WTC11 (cell line): ENCODE data around the gene TARM1. TPM values are rescaled to one million over a fixed set of nuclear protein-coding genes. Genes with fewer than 3 reads are reported as not detected.
A peak's percentile ranks its signal among the peaks of the same experiment; 100 is the strongest.

Experiments
- ATAC-seq: fragments of 200-7000 bp; cut with Tn5 transposase; 2 replicates; pipeline ENCODE4 v1.10.0; 2021; ENCODE audit warnings: mild to moderate bottlenecking, moderate library complexity
- CTCF ChIA-PET: fragments of 300-600 bp; sonication (Branson Sonifier 250); formaldehyde crosslinking; loops from one replicate; lab custom pipeline; 2021; ENCODE audit warnings: antibody characterized with exemption; lab: Charles Lee
- POLR2A ChIA-PET: fragments of 350-600 bp; sonication (Branson Sonifier 250); formaldehyde crosslinking; loops from one replicate; lab custom pipeline; 2021; ENCODE audit warnings: antibody characterized with exemption; lab: Charles Lee
- DNase-seq: peaks from one replicate; pipeline ENCODE4 v3.0.0; 2021; ENCODE audit warnings: low spot score
- H3K27ac Mint-ChIP-seq: 2 replicates; pipeline ENCODE4 v1.8.0; 2021; ENCODE audit warnings: mixed read lengths
- H3K27me3 Mint-ChIP-seq: 2 replicates; pipeline ENCODE4 v1.8.0; 2021; ENCODE audit warnings: low read depth, mild to moderate bottlenecking, moderate library complexity, mixed read lengths
- H3K36me3 Mint-ChIP-seq: 2 replicates; pipeline ENCODE4 v1.8.0; 2021; ENCODE audit warnings: mixed read lengths
- H3K4me1 Mint-ChIP-seq: 2 replicates; pipeline ENCODE4 v1.8.0; 2022; ENCODE audit warnings: mixed read lengths
- H3K4me3 Mint-ChIP-seq: 2 replicates; pipeline ENCODE4 v1.8.0; 2021; ENCODE audit warnings: mild to moderate bottlenecking, moderate library complexity, mixed read lengths
- H3K9me3 Mint-ChIP-seq: 2 replicates; pipeline ENCODE4 v1.8.0; 2021; ENCODE audit warnings: mixed read lengths
- ARID4B ChIP-seq: sonication (generic); formaldehyde crosslinking; IDR thresholded peaks from 2 replicates; pipeline ENCODE4 v1.8.0; 2023; ENCODE audit warnings: missing genetic modification reagents, mild to moderate bottlenecking, borderline replicate concordance
- ATF6 ChIP-seq: sonication (generic); formaldehyde crosslinking; IDR thresholded peaks from 2 replicates; pipeline ENCODE4 v1.8.1; 2023; ENCODE audit warnings: mild to moderate bottlenecking, missing genetic modification reagents
- E2F1 ChIP-seq: sonication (generic); formaldehyde crosslinking; IDR thresholded peaks from 2 replicates; pipeline ENCODE4 v1.8.0; 2022; ENCODE audit warnings: mild to moderate bottlenecking, missing genetic modification reagents
- EMX1 ChIP-seq: fragments of 250-450 bp; sonication (Bioruptor Pico); IDR thresholded peaks from 2 replicates; pipeline ENCODE4 v1.8.0; 2021; ENCODE audit warnings: mild to moderate bottlenecking
- FOXK1 ChIP-seq: sonication (generic); formaldehyde crosslinking; IDR thresholded peaks from 2 replicates; pipeline ENCODE4 v1.8.0; 2022; ENCODE audit warnings: mild to moderate bottlenecking, moderate library complexity, missing genetic modification reagents
- JUN ChIP-seq: sonication (generic); formaldehyde crosslinking; IDR thresholded peaks from 2 replicates; pipeline ENCODE4 v1.8.0; 2023; ENCODE audit warnings: mild to moderate bottlenecking, missing genetic modification reagents
- MLX ChIP-seq: sonication (generic); formaldehyde crosslinking; IDR thresholded peaks from 2 replicates; pipeline ENCODE4 v1.8.1; 2023; ENCODE audit warnings: mild to moderate bottlenecking, missing genetic modification reagents, moderate library complexity
- MYBL2 ChIP-seq: sonication (generic); formaldehyde crosslinking; IDR thresholded peaks from 2 replicates; pipeline ENCODE4 v1.8.1; 2023; ENCODE audit warnings: mild to moderate bottlenecking, moderate library complexity, missing genetic modification reagents
- NFE2L1 ChIP-seq: sonication (generic); formaldehyde crosslinking; IDR thresholded peaks from 2 replicates; pipeline ENCODE4 v1.8.1; 2023; ENCODE audit warnings: missing genetic modification reagents
- PRRX2 ChIP-seq: fragments of 250-450 bp; sonication (Bioruptor Pico); IDR thresholded peaks from 2 replicates; pipeline ENCODE4 v1.8.0; 2021; ENCODE audit warnings: mild to moderate bottlenecking
- RELA ChIP-seq: sonication (generic); formaldehyde crosslinking; IDR thresholded peaks from 2 replicates; pipeline ENCODE4 v1.8.1; 2022; ENCODE audit warnings: missing genetic modification reagents, mild to moderate bottlenecking, borderline replicate concordance
- SMAD3 ChIP-seq: sonication (generic); formaldehyde crosslinking; IDR thresholded peaks from 2 replicates; pipeline ENCODE4 v1.8.0; 2022; ENCODE audit warnings: missing genetic modification reagents, mild to moderate bottlenecking, borderline replicate concordance
- SP1 ChIP-seq: sonication (generic); formaldehyde crosslinking; conservative IDR thresholded peaks from 2 replicates; pipeline ENCODE4 v1.8.1; 2022; ENCODE audit warnings: missing genetic modification reagents
- TCF7 ChIP-seq: sonication (generic); formaldehyde crosslinking; IDR thresholded peaks from 2 replicates; pipeline ENCODE4 v1.8.0; 2022; ENCODE audit warnings: mild to moderate bottlenecking, low read depth, missing genetic modification reagents, moderate library complexity
- TP53 ChIP-seq: sonication (generic); formaldehyde crosslinking; IDR thresholded peaks from 2 replicates; pipeline ENCODE4 v1.8.1; 2023; ENCODE audit warnings: mild to moderate bottlenecking, missing genetic modification reagents
- ZNF317 ChIP-seq: sonication (generic); formaldehyde crosslinking; IDR thresholded peaks from 2 replicates; pipeline ENCODE4 v1.8.1; 2023; ENCODE audit warnings: low read depth, mild to moderate bottlenecking, moderate library complexity, missing genetic modification reagents, borderline replicate concordance
- ZNF396 ChIP-seq: fragments of 250-450 bp; sonication (Bioruptor Pico); IDR thresholded peaks from 2 replicates; pipeline ENCODE4 v1.8.0; 2021; ENCODE audit warnings: mild to moderate bottlenecking, moderate library complexity, borderline replicate concordance
- ZNF416 ChIP-seq: fragments of 250-450 bp; sonication (Bioruptor Pico); IDR thresholded peaks from 2 replicates; pipeline ENCODE4 v1.9.0; 2021; ENCODE audit warnings: mild to moderate bottlenecking, inconsistent platforms
- total RNA-seq: library from RNA; stranded (reverse); gene quantifications from 3 replicates; pipeline ENCODE4 v1.2.3, GENCODE V29; 2021

The TARM1 gene
- total RNA-seq, 1 experiment from 2014 or later: not detected

GRCh38 chr19:54073829-54074228 lies 7.3 kb downstream of the TARM1 start:
- no peaks in the 10 kb centered on the region for H3K4me1 Mint-ChIP-seq
- ATAC-seq: no peak
- H3K27me3 Mint-ChIP-seq: peaks cover 2% of the 10 kb centered on the region; the same call in 1 of the 2 replicates
- no peak for TF ChIP-seq MYBL2 (CRISPR knock-in tag)
- no peak for TF ChIP-seq ARID4B (CRISPR knock-in tag)
- no peak for TF ChIP-seq EMX1
- no peak for TF ChIP-seq E2F1 (CRISPR knock-in tag)
- TF ChIP-seq ZNF416 (CRISPR knock-in tag): no peak
- ChIA-PET CTCF (no interaction called here), POLR2A (no interaction called here)
- no peak for DNase-seq
- H3K9me3 Mint-ChIP-seq: peaks cover 11% of the 10 kb centered on the region
- H3K27ac Mint-ChIP-seq: no peak overlapping the region
- no peak overlapping the region for H3K4me3 Mint-ChIP-seq
- H3K36me3 Mint-ChIP-seq: 0 out of 2 replicates have a peak, but pooled peaks cover 4% of the 10 kb centered on the region

GRCh38 chr19:54069470-54069869 lies 11.7 kb downstream of the TARM1 start:
- Mint-ChIP-seq H3K36me3 (0 out of 2 replicates have a peak, but pooled peaks cover 4% of the 10 kb centered on the region), H3K4me3 (no peak overlapping the region), H3K27me3 (peaks cover 2% of the 10 kb centered on the region; the same call in 1 of the 2 replicates), H3K9me3 (peaks cover 12% of the 10 kb centered on the region), H3K4me1 (no peaks in the 10 kb centered on the region), H3K27ac (no peak overlapping the region)
- ATAC-seq (no peak), DNase-seq (no peak)
- ChIA-PET CTCF (interaction anchor here (0.5 kb wide), 1 partner anchor 29 kb away, joined by 3 read pairs; no protein-coding TSS in a partner anchor), POLR2A (interaction anchor here (0.6 kb wide), 1 partner anchor 8 kb away, joined by 7 read pairs; no protein-coding TSS in a partner anchor)
- TF ChIP-seq JUN (CRISPR knock-in tag) (no peak), ZNF396 (no peak), FOXK1 (CRISPR knock-in tag) (no peak), MLX (no peak), TCF7 (CRISPR knock-in tag) (no peak), TP53 (no peak)

- Mint-ChIP-seq H3K27me3 (no peaks in the 10 kb centered on the region; the same call in 1 of the 2 replicates), H3K36me3 (no peaks in the 10 kb centered on the region), H3K4me3 (no peak within 1 kb of the TSS), H3K9me3 (no peaks in the 10 kb centered on the region; the same call in 1 of the 2 replicates), H3K27ac (no peak within 1 kb of the TSS), H3K4me1 (peaks cover 3% of the 10 kb centered on the region; the same call in 1 of the 2 replicates)
- ATAC-seq (peak; percentile 30; the same call in 1 of the 2 replicates), DNase-seq (no peak)
- CTCF ChIA-PET: interaction anchor here (1.0 to 2.0 kb wide), 5 partner anchors 32 to 254 kb away, joined by 3 to 6 read pairs (median 5); no protein-coding TSS in a partner anchor
- POLR2A ChIA-PET: no interaction called here
- no peak for TF ChIP-seq ZNF396
- TF ChIP-seq ZNF317 (CRISPR knock-in tag): no peak
- TF ChIP-seq PRRX2 (CRISPR knock-in tag): no peak
- no peak for TF ChIP-seq NFE2L1
- TF ChIP-seq SP1 (CRISPR knock-in tag): no peak
- no peak for TF ChIP-seq E2F1 (CRISPR knock-in tag)
- no peak for TF ChIP-seq RELA
- TF ChIP-seq ATF6 (CRISPR knock-in tag): no peak
- TF ChIP-seq SMAD3 (CRISPR knock-in tag): no peak
Observed at GRCh38 chr19:54063350-54064116, 17.6 kb downstream of the TARM1 start, which contains the start of gene VSTM1. Gene VSTM1 (minus strand): TSS chr19:54063897. CDS start chr19:54063777, 120 bp downstream.
